IPS-15b (cell line): ENCODE results near the gene SNF8.

Source experiments
- H3K27me3 ChIP-seq: one replicate; pipeline ENCODE4 v1.6.1; 2013; ENCODE audit warnings: low read length; ENCODE audit not compliant: control insufficient read depth, insufficient read depth
- H3K36me3 ChIP-seq: one replicate; pipeline ENCODE4 v1.6.1; 2013; ENCODE audit warnings: low read length; ENCODE audit not compliant: control insufficient read depth, insufficient read depth
- H3K4me1 ChIP-seq: one replicate; pipeline ENCODE4 v1.6.1; 2013; ENCODE audit warnings: mild to moderate bottlenecking, low read length; ENCODE audit not compliant: control insufficient read depth, insufficient read depth
- H3K4me3 ChIP-seq: one replicate; pipeline ENCODE4 v1.5.1; 2013; ENCODE audit warnings: low read depth, low read length
- H3K9ac ChIP-seq: one replicate; pipeline ENCODE4 v1.6.1; 2013; ENCODE audit warnings: low read depth, mild to moderate bottlenecking, low read length
- H3K9me3 ChIP-seq: one replicate; pipeline ENCODE4 v1.6.1; 2013; ENCODE audit warnings: mild to moderate bottlenecking, low read length; ENCODE audit not compliant: control insufficient read depth, insufficient read depth

Gene SNF8

GRCh38 chr17:48905987-48906515, 38.6 kb downstream of the SNF8 start:
- H3K36me3 ChIP-seq = peaks cover 2% of the 10 kb centered on the region
- H3K9ac ChIP-seq = no peak overlapping the region
- peaks cover 10% of the 10 kb centered on the region for H3K4me1 ChIP-seq
- H3K9me3 ChIP-seq = no peaks in the 10 kb centered on the region
- H3K4me3 ChIP-seq = no peak overlapping the region
- H3K27me3 ChIP-seq = no peaks in the 10 kb centered on the region

DNA sequence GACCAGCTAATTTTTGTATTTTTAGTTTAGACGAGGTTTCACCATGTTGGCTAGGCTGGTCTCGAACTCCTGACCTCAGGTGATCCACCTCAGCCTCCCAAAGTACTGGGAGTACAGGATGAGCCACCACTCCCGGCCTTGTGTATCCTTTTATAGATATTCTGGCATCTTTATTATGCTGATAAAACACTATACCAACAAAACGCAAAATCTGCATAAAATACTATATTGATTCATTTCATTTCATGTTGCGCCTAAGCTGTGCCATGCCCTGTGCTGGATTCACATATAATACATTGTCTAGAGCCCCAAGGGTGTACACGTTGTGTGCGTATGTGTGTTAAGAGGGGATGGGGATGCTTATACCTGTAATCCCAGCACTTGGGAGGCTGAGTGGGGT, 40.2 kb downstream of the SNF8 start:
- H3K9me3 ChIP-seq = no peaks in the 10 kb centered on the region
- H3K4me1 ChIP-seq = no peaks in the 10 kb centered on the region
- no peak overlapping the region for H3K4me3 ChIP-seq
- no peak overlapping the region for H3K9ac ChIP-seq
- no peaks in the 10 kb centered on the region for H3K27me3 ChIP-seq
- H3K36me3 ChIP-seq = peaks cover 2% of the 10 kb centered on the region

- no peaks in the 10 kb centered on the region for H3K27me3 ChIP-seq
- no peak overlapping the region for H3K4me3 ChIP-seq
- H3K9me3 ChIP-seq = no peaks in the 10 kb centered on the region
- H3K36me3 ChIP-seq = peaks cover 1% of the 10 kb centered on the region
- H3K9ac ChIP-seq = no peak overlapping the region
- H3K4me1 ChIP-seq = no peaks in the 10 kb centered on the region
Measured at GRCh38 chr17:48903401-48903800, 41.2 kb downstream of the SNF8 start.

- no peaks in the 10 kb centered on the region for H3K9me3 ChIP-seq
- H3K4me3 ChIP-seq = no peak overlapping the region
Measured at GRCh38 chr17:48901241-48901640, 43.4 kb downstream of the SNF8 start.

GRCh38 chr17:48894886-48895285, 49.8 kb downstream of the SNF8 start:
- peaks cover 21% of the 10 kb centered on the region for H3K36me3 ChIP-seq
- no peak overlapping the region for H3K9ac ChIP-seq

More at GRCh38 chr17:48901241-48901640, 43.4 kb downstream of the SNF8 start:
- peaks cover 9% of the 10 kb centered on the region for H3K36me3 ChIP-seq
- H3K9ac ChIP-seq = no peak overlapping the region
- no peaks in the 10 kb centered on the region for H3K4me1 ChIP-seq
- no peaks in the 10 kb centered on the region for H3K27me3 ChIP-seq

DNA sequence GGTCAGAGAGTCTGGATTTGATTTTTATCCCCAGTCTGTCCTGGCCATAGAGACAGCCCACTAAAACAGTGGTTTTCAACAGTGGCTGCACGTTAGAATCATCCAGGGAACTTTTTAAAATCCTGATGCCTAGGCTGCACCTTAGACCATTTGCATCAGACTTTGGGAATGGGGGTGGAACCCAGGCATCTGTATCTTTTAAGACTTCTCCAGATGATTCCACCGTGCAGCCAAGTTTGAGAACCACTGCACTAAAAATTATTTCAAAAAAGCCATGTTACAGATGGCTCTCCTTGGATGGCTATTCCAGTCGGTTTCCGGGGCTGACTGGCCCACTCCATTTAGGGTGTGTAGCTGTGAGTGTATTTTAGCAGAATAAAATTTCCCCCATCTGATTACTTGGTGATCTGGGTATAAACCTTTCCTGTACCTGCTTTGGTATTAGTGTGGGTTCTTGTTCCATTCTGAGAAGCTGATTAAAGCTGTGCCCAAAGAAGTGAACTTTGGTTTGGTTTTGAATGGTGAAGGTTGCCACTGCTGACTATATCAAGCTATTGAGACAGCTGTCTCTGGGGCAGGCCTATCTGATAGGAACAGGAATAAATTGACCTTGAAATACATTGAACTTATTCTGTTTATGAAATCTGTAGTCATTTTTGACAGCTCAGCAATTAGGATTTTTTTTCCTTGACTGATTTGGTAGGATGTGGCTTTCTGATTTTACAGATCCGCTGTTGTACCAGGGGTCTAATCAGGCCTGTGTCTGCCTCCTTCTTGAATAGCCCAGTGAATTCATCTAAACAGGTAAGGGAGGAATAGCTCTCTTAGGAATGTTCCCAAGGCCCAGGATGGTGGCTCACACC, 50.8 kb downstream of the SNF8 start:
- Histone ChIP-seq H3K9ac (peak overlapping the region; percentile 71), H3K4me3 (peak overlapping the region; percentile 89), H3K9me3 (no peaks in the 10 kb centered on the region), H3K4me1 (no peaks in the 10 kb centered on the region), H3K27me3 (no peaks in the 10 kb centered on the region), H3K36me3 (peaks cover 21% of the 10 kb centered on the region)

More at GRCh38 chr17:48894886-48895285, 49.8 kb downstream of the SNF8 start:
- H3K4me3 ChIP-seq = no peak overlapping the region
- H3K4me1 ChIP-seq = no peaks in the 10 kb centered on the region
- no peaks in the 10 kb centered on the region for H3K9me3 ChIP-seq
- H3K27me3 ChIP-seq = no peaks in the 10 kb centered on the region

DNA sequence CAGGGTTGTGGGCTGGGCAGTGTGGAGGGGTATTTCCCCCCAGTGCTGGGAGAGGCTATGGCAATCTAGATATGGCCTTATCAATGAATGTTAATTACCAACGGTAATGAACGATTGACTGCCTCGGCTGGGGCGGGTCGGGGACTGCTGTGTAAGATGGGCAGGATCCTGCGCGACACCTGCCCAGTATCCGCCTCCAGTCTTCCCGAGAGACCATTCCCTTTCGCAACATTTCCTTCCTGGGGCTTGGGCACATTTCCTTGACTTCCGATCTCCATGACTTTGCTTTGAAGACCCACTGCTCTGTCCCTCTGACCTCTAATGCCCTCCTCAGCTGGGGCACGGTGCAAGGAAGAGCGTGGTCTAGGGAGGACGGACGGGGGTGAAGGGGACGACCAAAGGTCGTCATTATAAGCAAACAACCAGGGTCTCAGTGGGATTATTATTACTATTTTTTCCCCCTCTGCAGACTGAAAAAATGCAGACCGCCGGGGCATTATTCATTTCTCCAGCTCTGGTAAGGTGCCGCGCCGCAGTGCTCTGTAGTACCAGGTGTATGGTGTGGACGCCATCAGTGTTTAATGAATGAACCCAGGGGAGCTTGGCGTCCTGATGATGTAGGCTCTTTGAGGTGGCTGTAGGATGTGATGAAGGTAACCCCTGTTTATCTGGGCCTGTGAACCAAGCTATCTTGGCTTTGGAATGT, 51.5 kb downstream of the SNF8 start:
- H3K4me1 ChIP-seq = no peaks in the 10 kb centered on the region
- H3K36me3 ChIP-seq = peaks cover 21% of the 10 kb centered on the region
- peak overlapping the region; percentile 89 for H3K4me3 ChIP-seq
- no peaks in the 10 kb centered on the region for H3K27me3 ChIP-seq
- peak overlapping the region; percentile 71 for H3K9ac ChIP-seq
- H3K9me3 ChIP-seq = no peaks in the 10 kb centered on the region

DNA sequence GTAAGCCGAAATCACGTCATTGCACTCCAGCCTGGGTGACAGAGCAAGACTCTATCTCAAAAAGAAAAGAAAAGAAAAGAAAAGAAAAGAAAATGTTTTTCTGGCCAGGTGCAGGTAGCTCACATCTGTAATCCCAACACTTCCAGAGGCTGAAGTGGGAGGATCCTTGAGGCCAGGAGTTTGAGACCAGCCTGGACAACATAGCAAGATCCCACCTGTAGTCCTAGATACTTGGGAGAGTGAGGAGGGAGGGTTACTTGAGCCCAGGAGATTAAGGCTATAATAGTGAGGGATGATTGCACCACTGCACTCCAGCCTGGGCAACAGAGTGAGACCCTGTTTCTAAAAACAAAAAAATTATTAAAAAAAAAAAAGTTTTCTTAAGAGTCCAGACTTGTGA, 54.6 kb downstream of the SNF8 start:
- Histone ChIP-seq H3K27me3 (no peaks in the 10 kb centered on the region), H3K36me3 (peaks cover 4% of the 10 kb centered on the region), H3K4me3 (no peak overlapping the region), H3K4me1 (no peaks in the 10 kb centered on the region), H3K9me3 (no peaks in the 10 kb centered on the region), H3K9ac (no peak overlapping the region)

GRCh38 chr17:48883171-48883570, 61.5 kb downstream of the SNF8 start:
- Histone ChIP-seq H3K9ac (no peak overlapping the region), H3K36me3 (no peaks in the 10 kb centered on the region), H3K4me1 (no peaks in the 10 kb centered on the region), H3K4me3 (no peak overlapping the region), H3K9me3 (no peaks in the 10 kb centered on the region), H3K27me3 (no peaks in the 10 kb centered on the region)

- Histone ChIP-seq H3K9ac (no peak overlapping the region), H3K9me3 (no peaks in the 10 kb centered on the region), H3K27me3 (no peaks in the 10 kb centered on the region), H3K4me3 (no peak overlapping the region), H3K4me1 (no peaks in the 10 kb centered on the region), H3K36me3 (no peaks in the 10 kb centered on the region)
Measured at GRCh38 chr17:48882272-48882671, 62.4 kb downstream of the SNF8 start.
